GM19035 (cell line): ENCODE results near the gene EHHADH.

ENCODE experiments used
- ATAC-seq: cut with Tn5 transposase; IDR thresholded peaks from one replicate; pipeline ENCODE4 v1.9.1; 2021; ENCODE audit not compliant: unreplicated experiment

The EHHADH gene

GRCh38 chr3:185199671-185200070 is 54.2 kb downstream of the EHHADH start:
- ATAC-seq = no peak

DNA sequence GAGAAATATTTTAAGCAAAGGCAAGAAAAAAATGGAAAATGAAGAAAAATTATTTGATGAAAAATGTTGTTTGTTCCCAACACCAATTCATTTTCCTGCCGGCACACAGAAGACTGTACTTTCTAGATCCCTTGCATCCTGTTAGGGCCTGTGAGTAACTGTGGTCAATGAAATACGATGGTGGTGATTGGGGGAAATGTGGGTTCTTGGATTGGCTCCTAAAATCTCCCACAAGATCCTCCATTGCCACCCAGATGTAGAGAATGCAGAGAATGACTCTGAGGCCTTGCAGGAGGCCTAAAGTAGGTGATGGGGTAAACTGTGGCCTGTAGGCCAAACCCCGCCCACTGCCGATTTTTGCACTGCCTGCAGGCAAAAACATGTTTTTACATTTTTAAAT is 54.6 kb downstream of the EHHADH start:
- no peak for ATAC-seq

GRCh38 chr3:185197068-185197467 is 56.8 kb downstream of the EHHADH start:
- no peak for ATAC-seq

- no peak for ATAC-seq
Observed at GRCh38 chr3:185195652-185196051, 58.2 kb downstream of the EHHADH start.

DNA sequence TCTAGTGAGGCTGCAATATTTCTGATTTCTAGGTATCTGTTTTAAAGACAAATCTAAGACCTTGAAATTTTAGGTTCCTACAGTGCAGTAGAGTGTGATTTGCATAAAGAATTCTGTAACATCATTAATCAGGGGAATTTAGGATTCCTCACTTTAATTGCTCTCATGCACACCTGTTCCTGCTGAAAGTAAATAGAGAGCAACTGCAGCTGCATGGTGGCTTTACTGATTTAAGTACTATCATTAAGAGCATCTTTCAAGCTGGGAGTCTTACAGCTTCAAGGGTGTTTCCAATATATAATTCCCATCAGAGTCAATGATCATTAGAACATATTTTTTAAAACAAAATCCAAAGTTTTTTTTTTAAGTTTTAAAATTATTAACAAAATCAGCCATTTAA is 65.0 kb downstream of the EHHADH start:
- no peak for ATAC-seq

GRCh38 chr3:185187391-185187790 is 66.5 kb downstream of the EHHADH start:
- no peak for ATAC-seq

DNA sequence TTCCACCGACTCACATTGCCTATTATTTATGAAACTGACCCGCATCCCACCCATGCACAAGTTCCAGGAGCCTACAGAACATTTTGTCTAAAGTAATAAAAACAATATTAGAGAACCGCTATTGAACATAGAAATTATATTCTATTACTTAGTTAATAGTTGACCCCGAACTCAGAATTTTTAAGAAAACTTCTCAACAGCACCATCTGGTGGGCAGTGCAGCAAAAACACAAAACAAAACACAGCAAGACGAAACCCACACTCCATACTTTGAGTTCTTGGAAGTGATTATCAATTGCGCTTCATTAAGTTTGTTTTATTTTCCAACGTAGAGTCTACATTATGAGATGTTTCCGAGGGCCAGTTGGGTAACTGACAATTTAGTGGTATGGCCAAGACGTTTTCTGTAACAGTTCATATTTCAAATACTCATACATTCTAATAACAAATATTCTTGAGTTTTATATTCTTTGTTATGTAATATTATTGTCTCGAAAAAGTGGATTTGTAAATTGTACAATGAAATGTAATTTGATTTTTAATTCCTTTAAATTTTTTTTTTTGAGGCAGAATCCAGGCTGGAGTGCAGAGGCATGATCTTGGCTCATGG is 77.0 kb downstream of the EHHADH start:
- ATAC-seq = no peak

GRCh38 chr3:185175370-185175987 is 78.4 kb downstream of the EHHADH start:
- ATAC-seq = peak; percentile 77

GRCh38 chr3:185172086-185173049 is 81.5 kb downstream of the EHHADH start:
- no peak for ATAC-seq

DNA sequence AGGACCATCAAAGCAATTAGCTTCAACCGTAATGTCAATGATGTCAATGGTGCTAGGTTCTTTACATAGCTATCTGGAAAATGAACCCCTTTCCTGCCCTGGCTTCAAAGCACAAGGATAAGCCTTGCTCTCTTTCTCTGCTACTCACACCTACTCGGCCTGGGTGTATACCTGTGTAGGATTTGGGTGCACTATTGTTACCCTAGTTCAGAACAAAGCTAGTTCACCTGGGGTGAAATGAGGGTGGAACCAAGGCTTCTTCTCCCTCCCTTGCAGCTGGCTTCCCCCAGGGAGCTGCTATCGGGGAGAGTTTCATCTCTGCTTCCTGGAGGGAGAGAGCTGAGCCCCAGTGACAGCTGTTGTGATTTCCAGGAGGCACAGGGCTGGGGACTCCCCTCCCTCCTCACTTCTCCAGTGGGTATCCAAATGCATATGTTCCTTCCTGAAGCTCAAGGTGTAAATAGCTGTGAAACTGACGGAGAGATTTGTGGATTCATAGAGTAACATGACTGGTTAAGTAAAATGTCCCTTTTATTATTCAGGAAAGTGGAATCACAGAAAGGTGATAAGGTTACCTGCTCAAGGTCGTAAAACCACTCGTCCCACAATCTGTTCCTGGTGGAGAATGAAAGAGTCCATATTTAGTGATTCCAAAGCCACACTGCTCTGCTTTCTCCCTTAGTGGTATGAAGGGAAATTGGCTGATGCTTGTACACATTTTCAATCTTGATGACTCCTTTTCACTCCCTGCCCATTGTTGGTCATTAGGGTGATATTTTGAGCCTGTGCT is 89.2 kb downstream of the EHHADH start:
- no peak for ATAC-seq

GRCh38 chr3:185162634-185163033 is 91.2 kb downstream of the EHHADH start:
- ATAC-seq = no peak

- no peak for ATAC-seq
Observed at GRCh38 chr3:185161761-185162160, 92.1 kb downstream of the EHHADH start.

GRCh38 chr3:185157347-185157746 is 96.5 kb downstream of the EHHADH start:
- no peak for ATAC-seq

GRCh38 chr3:185155678-185156077 is 98.2 kb downstream of the EHHADH start:
- ATAC-seq = no peak

DNA sequence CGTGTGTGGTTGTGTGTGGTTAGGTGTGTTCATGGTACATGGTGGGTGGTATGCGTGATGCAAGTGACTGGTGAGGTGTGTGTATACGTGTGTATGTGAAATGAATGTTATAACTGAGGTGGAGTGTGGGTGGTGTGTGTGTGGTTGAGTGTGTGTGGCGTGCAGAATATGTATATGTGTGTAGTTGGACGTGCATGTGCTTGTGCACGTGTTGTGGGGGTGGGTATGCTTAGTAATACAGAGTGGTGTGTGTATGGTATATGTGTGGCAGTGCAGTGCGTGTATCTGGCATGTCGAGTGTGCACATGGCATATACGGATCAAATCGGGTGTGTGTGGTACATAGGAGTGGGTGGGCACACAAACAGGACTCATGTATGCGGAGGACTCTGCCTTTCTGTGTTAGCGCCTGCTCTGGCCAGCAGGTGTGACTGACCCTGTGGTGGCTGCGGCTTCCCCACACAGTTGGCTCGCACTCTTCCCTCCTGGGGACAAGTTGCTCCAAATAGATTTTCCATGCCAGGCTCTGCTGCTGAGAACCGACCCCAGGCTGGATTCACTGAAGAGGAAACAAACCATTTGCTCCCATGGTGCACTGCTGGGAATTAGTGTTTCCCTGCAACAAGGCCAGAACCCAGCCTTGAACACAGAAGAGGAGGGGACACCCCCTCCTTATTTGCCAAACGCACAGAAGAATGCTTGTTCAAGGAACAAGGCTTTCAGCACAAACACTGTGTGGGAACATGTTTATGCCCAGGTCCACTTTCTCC is 99.8 kb downstream of the EHHADH start:
- no peak for ATAC-seq

DNA sequence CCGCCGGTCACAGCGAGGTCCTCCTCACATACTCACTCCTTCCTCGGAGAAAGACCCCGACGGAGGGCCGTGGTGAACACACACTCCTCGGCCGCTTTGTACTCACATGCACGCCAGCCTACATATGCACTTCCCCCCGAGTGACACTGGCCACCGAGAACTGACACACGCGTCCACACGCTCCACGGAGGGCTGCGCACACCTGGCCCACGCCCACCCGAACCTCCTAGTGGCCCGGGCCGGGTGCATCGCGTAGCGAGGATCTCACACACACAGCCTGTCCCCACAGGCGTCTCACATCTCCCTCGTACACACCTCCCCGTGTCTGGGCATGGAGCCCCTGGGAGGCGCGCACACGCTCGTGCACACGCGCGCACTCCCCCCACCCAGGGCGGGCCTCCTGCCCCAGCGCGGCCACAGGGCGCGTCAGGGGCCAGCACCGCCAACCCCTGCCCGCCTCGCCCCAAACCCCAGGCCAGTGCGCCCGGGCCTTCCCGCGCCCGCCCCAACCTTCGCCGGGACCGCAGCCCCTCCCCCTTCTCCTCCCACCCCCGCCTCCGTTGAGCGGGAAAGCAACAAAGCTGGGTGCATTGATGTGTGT is 100.6 kb downstream of the EHHADH start:
- ATAC-seq = no peak

DNA sequence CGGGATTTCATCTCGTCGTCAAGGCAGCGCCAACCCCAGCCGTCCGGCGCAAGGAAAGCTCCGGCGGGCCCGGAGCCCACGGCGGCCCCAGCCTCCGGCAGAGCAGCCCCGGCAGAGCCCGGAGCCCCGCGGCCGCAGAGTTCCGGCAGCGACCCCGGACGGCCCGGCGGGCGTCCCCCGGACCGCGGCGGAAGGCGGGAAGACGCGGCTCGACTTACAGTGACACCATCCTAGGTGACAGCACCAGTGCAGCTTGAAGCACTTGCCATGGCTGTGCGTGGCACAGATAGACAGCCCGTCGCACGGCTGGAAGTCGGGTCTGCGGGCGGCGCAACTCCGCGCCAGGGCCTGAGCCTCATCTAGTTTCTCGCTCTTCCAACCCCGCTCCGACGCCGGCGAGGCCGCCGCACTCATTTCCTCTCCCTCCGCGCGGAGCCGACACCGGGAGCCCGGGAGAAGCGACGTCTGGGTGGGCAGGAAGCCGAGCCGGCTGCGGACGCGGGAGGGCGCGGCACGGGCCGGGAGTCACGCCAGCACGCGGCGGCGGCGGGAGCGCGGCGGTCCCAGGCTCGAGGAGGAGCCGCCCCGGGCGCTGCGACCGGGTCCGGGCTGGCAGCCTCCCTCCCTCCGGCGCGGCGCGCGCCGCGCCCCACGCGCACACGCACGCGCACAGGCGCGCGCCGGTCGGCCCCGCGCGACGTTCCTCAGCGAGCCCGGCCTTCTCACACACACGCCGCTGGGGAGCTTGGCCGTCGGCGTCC is 101.3 kb downstream of the EHHADH start, which contains the start of gene C3orf70:
C3orf70 (minus strand) TSS at position 651 of the 761 bp plus-strand sequence; CDS start at position 414, 237 bp downstream.
- peak; percentile 67 for ATAC-seq

DNA sequence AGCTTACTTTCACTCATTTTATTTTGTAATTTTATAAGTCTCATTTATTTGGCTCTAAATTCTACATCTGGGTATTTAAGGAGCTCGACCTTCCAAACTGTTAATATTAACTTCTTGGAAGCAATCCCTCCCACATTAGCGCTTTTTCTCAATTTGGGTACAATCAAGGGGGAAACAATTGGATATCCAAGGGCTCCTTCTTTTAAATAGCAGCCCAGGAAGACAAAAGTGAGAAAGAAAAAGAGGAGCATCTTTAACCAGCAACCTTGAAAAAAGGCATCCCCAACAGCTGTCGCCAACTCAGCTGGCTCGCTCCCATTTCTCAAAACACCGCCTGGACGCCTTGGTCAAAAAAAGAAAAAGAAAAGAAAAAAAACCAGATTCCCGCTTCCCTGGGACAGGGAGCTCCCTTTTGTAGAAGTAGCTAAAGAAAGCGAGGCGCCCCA is 101.9 kb downstream of the EHHADH start:
- no peak for ATAC-seq
